Calu3 (cell line): ENCODE results near the gene CDH4. TPM values are rescaled to one million over a fixed set of nuclear protein-coding genes. Genes with fewer than 3 reads are reported as not detected.

ENCODE experiments used
- BruUV-seq: library from RNA; stranded (reverse); fragments of 400-500 nt; replicated peaks from 2 replicates; lab custom pipeline; 2021; lab: Mats Ljungman, UMichigan
- CTCF ChIA-PET: fragments of 300-600 bp; sonication (Branson Sonifier 250); formaldehyde crosslinking; loops from one replicate; lab custom pipeline; 2022; ENCODE audit warnings: antibody characterized with exemption; lab: Charles Lee
- DNase-seq: peaks from one replicate; pipeline ENCODE4 v3.0.0; 2022
- H3K27ac Mint-ChIP-seq: one replicate; pipeline ENCODE4 v1.8.0; 2022; ENCODE audit warnings: mixed read lengths; ENCODE audit not compliant: unreplicated experiment
- H3K27me3 Mint-ChIP-seq: one replicate; pipeline ENCODE4 v1.8.0; 2022; ENCODE audit warnings: mixed read lengths; ENCODE audit not compliant: unreplicated experiment
- H3K36me3 Mint-ChIP-seq: one replicate; pipeline ENCODE4 v1.8.0; 2022; ENCODE audit warnings: mild to moderate bottlenecking, moderate library complexity, mixed read lengths; ENCODE audit not compliant: insufficient read depth, unreplicated experiment
- H3K4me1 Mint-ChIP-seq: one replicate; pipeline ENCODE4 v1.8.0; 2022; ENCODE audit warnings: mild to moderate bottlenecking, low read depth, mixed read lengths; ENCODE audit not compliant: unreplicated experiment
- H3K4me3 Mint-ChIP-seq: one replicate; pipeline ENCODE4 v1.8.0; 2022; ENCODE audit warnings: mild to moderate bottlenecking, low read depth, moderate library complexity, mixed read lengths; ENCODE audit not compliant: unreplicated experiment
- H3K9me3 Mint-ChIP-seq: one replicate; pipeline ENCODE4 v1.8.0; 2022; ENCODE audit warnings: low read depth, mixed read lengths; ENCODE audit not compliant: unreplicated experiment
- CTCF ChIP-seq: fragments of 200-600 bp; IDR thresholded peaks from one replicate; pipeline ENCODE4 v1.8.0; 2022; ENCODE audit warnings: antibody characterized with exemption; ENCODE audit not compliant: unreplicated experiment
- intact Hi-C: fragments of 100-400 bp; cut with micrococcal nuclease; formaldehyde crosslinking; loops from one replicate; pipeline ENCODE4 v1.10.0; 2022; ENCODE audit not compliant: unreplicated experiment
- total RNA-seq: library from RNA; stranded (reverse); gene quantifications from 2 replicates; pipeline ENCODE4 v1.2.3, GENCODE V29; 2022

Gene CDH4
- total RNA-seq, 1 experiment from 2014 or later = not detected

DNA sequence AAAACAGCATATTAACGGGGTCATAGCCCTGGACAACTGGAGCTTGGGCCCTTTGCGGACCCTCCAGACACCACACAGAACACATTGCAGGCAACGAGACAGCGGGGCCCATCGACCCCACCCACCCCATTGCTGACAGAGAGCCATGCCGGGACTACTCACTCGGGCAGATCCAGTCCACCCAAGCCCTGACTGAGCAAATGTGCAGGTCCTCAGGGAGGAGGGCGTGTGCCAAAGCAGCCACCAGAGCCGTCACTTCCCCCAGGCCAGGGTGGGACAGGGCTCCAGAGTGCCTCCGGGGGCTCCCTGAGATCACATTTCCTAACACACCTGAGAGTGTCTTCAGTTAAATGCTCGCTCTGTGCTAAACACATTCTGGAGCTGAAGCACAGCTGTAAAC is 114.9 kb downstream of the CDH4 start:
- H3K27me3 Mint-ChIP-seq = peaks cover 43% of the 10 kb centered on the region
- H3K4me3 Mint-ChIP-seq = no peak overlapping the region
- CTCF ChIA-PET = no interaction called here
- no peaks in the 10 kb centered on the region for H3K4me1 Mint-ChIP-seq
- H3K36me3 Mint-ChIP-seq = no peaks in the 10 kb centered on the region
- H3K27ac Mint-ChIP-seq = no peak overlapping the region
- no peak for DNase-seq
- peaks cover 20% of the 10 kb centered on the region for H3K9me3 Mint-ChIP-seq
- BruUV-seq = no TSS peak
- intact Hi-C loops = no loop called here
- TF ChIP-seq CTCF = no peak

DNA sequence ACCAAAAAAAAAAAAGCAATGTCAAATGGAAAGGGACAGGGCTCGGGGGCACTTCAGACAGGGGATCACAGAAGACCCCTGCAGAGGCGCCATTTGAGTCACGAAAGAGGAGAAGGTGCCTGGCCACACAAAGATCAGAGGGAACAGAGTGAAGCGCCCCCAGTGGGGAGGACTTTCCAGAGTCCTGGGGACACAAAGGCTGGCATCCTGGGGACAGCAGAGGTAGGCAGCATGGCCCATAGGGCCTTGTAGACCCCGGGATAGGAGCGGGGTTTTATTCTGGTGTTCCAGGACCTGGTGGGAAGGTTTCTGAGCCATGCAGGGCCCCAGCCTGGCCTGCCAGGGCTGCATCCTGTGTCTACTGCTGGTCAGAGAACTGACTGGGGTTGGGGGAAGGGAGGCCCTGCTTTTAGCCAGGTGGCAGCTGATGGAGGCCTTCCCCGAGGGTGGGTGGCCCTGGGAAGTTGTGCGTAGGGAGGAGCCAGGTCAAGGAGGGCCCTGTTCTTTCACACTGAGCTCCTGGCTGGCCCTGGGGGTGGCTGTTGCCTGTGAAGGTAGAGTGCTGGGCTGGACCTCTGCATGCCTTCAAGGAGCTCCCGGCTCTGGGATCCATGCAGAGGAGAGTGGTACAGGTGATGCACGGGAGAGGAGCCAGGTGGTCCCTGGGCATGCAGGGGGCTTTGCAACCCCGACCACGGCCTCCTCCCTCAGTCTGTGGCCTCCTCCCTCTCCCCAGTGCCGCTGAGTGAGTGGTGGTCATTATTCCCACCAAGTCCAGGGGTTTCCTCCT is 117.9 kb downstream of the CDH4 start:
- no peak for DNase-seq
- no TSS peak for BruUV-seq
- H3K4me3 Mint-ChIP-seq = no peak overlapping the region
- H3K27me3 Mint-ChIP-seq = peaks cover 23% of the 10 kb centered on the region
- H3K27ac Mint-ChIP-seq = no peak overlapping the region
- H3K4me1 Mint-ChIP-seq = no peaks in the 10 kb centered on the region
- CTCF ChIA-PET = no interaction called here
- no peak for TF ChIP-seq CTCF
- intact Hi-C loops = no loop called here
- peaks cover 14% of the 10 kb centered on the region for H3K9me3 Mint-ChIP-seq
- no peaks in the 10 kb centered on the region for H3K36me3 Mint-ChIP-seq

DNA sequence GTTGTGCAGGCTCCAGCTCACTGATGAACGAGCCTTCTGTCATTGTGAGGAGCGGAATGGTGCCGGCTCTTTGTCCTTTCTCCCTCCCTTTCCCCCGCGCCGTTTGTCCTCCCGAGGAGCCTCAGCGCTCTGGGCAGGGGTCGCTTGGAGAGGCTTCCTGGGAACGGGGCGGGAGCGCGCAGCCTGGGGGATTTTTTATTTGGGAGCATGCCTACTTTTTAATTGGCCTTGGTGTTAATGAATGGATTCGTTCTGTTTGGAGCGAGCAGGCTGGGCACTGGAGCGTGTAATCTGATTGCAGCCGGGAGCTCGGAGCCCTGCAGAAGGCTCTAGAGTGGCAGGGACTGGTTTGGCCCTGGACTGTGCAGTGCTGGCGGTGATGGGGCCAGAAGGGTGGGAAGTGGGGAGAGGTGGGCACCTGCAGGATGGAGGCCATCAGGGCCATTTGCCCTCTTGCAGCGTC is 118.8 kb downstream of the CDH4 start:
- H3K27me3 Mint-ChIP-seq = peaks cover 19% of the 10 kb centered on the region
- TF ChIP-seq CTCF = no peak
- no peak overlapping the region for H3K27ac Mint-ChIP-seq
- BruUV-seq = no TSS peak
- peaks cover 12% of the 10 kb centered on the region for H3K9me3 Mint-ChIP-seq
- CTCF ChIA-PET = no interaction called here
- intact Hi-C loops = no loop called here
- no peaks in the 10 kb centered on the region for H3K36me3 Mint-ChIP-seq
- H3K4me3 Mint-ChIP-seq = no peak overlapping the region
- H3K4me1 Mint-ChIP-seq = no peaks in the 10 kb centered on the region
- no peak for DNase-seq

DNA sequence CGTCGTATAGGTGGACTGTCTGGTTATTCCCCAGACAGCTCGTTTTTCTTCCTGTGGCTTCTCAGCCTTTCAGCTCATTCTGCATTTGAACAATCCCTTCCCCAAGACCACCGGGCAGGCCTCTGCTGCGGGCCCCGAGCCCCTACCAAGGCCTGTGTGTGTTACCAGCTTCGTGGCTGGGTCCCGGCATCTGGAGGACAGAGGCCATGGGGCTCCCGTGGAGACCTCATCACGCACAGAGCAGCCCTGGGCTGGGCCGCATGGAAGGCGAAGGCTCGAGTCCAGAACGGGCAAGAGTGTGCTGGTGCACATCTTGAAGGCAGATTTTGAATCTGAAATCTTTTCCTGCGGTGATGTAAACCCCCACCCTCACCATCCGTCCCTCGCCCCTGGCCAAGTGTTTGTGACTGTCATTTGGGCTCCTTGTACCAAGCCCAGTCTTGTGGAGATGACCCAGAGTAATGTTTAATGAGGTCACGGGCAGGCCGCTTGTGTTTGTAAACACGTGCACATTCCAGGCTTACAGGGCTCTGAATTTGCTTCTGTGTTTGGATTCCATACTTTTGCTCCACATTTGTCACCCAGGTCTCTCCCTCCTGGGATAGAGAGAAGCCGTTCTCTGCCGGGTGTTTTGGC is 119.6 kb downstream of the CDH4 start:
- TF ChIP-seq CTCF = no peak
- Mint-ChIP-seq H3K36me3 (no peaks in the 10 kb centered on the region), H3K4me1 (no peaks in the 10 kb centered on the region), H3K4me3 (no peak overlapping the region), H3K27me3 (peaks cover 12% of the 10 kb centered on the region), H3K27ac (no peak overlapping the region), H3K9me3 (peaks cover 8% of the 10 kb centered on the region)
- DNase-seq = no peak
- CTCF ChIA-PET = no interaction called here
- no TSS peak for BruUV-seq
- intact Hi-C loops = no loop called here
